Left renal cortex interstitium (tissue), 4 donors: ENCODE data around the gene MYRIP. TPM values are rescaled to one million over a fixed set of nuclear protein-coding genes. Genes with fewer than 3 reads are reported as not detected.
"Not testable (repeated sequence)": the region's sequence is repeated elsewhere in the genome, so short reads cannot be mapped to it uniquely, and the experiment has no call there.

Experiments
- DNase-seq, 4 donors: peaks; one replicate each; pipeline ENCODE4 v3.0.0-alpha.2; 2013; ENCODE audit warnings: low read depth in 4 of 4, low spot score in 2 of 4, missing footprints in 1 of 4
- polyA plus RNA-seq, 4 donors: library from polyadenylated mRNA; unstranded; fragments of 120-200 nt; gene quantifications; one replicate each; pipeline ENCODE4 v1.2.1, GENCODE V29; 2013; ENCODE audit not compliant: insufficient read length in 4 of 4

MYRIP gene
- polyA plus RNA-seq, 4 donors = 1.9 to 2.4 (median 1.9) TPM

- DNase-seq = no peak
Observed at GRCh38 chr3:40021338-40021737, 211.9 kb downstream of the MYRIP start.

- DNase-seq = no peak
Observed at GRCh38 chr3:40022297-40022827, 213.0 kb downstream of the MYRIP start.

DNA sequence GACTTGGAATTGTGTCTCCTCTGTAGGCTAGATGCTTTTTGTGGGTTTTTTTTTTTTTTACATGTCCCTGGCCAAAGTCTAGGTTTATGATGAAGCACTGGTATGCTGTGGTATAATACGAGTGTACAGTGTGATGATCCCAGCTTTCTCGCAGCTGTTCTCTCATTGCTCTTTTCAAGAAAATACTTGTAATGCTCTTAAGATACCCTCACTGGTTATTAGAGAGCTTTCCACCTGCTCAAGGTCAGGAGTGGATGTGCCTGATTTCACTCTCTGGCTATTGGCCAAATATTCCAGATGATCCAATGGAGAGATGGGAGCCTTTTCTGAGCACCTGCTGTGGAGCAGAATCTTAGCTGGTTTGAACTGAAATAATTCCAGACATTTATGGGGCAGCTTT is 215.1 kb downstream of the MYRIP start:
- DNase-seq = no peak

DNA sequence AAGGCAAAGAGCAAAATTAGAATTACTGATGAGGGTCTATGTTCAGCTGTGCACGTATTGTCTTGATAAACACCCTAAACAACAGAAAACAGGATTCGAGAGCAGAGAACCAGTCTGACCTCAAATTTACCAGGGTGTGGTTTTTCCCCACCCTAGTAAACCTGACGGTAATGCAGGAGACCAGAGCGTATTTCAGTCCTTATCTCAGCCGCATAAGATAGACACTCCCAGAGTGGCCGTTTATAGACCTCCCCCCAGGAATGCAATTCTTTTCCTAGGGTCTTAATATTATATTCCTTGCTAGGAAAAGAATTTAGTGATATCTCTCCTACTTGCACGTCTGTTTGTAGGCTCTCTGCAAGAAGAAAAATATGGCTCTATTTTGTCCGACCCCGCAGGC is 216.5 kb downstream of the MYRIP start:
- not testable (repeated sequence) for DNase-seq

DNA sequence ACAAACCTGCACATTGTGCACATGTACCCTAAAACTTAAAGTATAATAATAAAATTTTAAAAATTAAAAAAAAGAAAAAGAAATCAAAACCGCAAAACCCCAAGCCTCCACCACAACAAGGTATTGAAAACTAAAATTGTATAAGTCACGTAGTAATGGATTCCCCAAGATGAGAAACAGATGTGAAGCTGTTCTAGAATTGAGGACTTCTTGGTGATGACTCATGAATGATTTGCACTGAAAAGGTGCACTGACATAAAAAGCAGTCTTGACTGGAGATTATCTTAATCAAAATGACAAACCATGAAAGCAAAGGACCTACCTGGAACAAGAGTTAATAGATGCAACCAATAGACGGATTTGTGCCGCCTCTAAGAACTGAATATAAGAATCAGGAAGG is 225.8 kb downstream of the MYRIP start:
- DNase-seq = no peak

DNA sequence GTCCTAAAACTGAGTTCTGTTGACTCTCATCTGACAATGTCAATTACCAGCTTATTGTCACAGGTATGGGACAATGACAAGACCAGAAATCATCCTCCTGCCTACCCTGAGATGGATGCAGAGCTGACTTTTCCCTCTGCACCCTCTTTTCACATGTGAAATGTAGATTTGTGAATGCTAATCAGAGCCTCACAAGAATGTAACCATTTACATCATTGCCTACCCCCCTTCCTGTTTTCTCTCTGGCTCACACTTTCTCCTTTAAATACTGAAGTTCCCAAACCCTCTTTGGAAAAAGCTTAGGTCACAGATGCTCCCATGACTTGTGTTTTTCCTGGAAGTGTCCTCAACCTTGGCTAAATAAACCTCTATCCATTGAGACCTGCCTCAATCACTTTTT is 228.2 kb downstream of the MYRIP start:
- no peak for DNase-seq

- no peak for DNase-seq
Observed at GRCh38 chr3:40042752-40043443, 233.5 kb downstream of the MYRIP start.

DNA sequence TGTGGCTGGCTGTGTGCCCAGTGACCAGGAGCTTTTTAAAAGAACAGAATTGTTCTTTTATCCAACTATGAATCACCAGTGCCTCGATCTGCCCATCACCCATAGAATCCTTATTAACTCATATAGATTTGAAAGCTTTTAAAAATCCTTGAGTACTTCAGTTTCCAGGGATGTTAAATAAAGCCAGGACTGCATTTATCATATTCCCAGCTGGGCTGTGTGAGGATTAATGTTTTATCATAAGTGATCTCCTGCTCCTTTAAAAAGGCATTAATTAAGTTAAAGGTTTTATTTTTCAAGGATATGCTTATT is 234.0 kb downstream of the MYRIP start:
- no peak for DNase-seq

- no peak for DNase-seq
Observed at GRCh38 chr3:40044487-40044886, 235.1 kb downstream of the MYRIP start.

DNA sequence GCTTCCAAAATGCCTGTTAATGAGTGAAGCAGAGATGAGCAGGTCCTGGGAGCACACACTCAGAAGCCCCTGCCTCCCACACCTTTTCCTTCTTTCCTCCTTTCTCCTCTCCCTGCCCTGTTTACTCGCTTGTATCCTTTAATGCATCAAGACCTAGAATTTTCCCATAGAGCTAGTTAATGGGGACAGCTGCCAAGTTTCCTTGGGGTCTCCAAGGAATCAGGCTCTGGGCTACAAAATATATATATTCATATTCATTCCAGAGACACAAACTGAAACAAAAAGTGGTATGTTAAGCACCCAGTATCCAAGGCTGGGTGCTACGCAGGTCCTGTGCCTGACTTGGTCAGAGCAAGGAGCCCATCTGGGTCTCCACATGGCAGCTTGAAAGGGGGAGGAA is 235.6 kb downstream of the MYRIP start:
- DNase-seq = no peak

DNA sequence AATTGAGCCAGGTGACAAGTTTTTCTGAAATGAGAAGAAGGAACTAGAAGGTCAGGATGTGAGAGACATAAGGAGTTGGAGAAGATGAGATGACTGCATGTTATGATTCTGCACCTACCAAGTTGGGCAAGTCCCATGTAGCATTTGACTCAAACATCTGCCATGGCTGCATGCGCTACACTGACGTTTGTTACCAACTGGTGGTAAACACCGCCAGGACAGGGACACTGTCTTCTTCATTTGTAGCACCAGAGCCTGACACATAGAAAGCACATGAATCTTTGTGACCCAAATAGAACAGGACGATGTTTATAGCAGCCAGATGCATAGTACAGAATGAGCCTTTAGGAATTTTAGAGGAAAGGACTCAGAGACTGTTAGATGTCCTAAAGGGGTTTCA is 236.7 kb downstream of the MYRIP start:
- DNase-seq = no peak

- DNase-seq = no peak
Observed at GRCh38 chr3:40047406-40047805, 238.0 kb downstream of the MYRIP start.

GRCh38 chr3:40053663-40054062 is 244.3 kb downstream of the MYRIP start:
- DNase-seq = no peak

GRCh38 chr3:40054568-40055222 is 245.3 kb downstream of the MYRIP start:
- no peak for DNase-seq

GRCh38 chr3:40055361-40055760 is 246.0 kb downstream of the MYRIP start:
- no peak for DNase-seq

GRCh38 chr3:40055956-40056355 is 246.5 kb downstream of the MYRIP start:
- no peak for DNase-seq

DNA sequence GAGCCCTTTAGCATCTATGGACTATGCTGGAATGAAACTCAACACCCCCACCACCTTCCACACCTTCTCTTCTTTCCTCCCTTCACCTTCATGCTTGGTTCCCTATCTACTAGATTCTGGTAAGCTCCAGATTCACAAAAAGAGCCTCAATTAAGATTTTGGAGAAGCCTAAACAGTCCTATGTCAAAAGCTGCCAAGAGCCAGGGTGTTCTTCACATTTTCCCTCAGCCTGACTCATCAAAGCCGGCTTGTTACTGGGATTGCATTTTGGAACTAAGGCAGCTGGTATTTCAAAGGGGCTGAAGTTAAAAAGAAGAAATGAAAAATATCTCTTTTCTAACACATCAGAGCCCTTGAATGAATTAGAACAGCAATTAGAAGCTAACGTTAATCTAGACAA is 247.7 kb downstream of the MYRIP start:
- DNase-seq = no peak

GRCh38 chr3:40057786-40058185 is 248.4 kb downstream of the MYRIP start:
- DNase-seq = no peak

GRCh38 chr3:40068636-40069035 is 259.2 kb downstream of the MYRIP start:
- no peak for DNase-seq

DNA sequence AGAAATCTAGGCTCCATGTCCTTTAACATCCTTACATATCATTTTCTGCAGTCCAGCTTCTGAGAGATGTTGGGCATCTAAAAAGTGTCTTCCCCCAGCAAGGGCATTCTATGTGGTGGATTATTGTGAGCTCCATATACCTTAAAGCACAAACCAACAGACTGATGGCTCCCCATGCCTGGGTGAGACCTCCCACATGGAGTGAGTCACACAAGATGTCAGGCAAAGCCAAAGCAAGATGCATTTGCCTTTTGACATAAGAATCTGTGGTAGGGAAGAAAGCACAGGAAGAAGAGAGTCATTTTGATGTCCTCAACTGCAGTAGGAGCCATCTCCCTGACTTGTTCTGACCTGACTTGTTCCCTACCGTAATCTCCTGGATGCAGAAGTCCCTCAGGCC is 261.4 kb downstream of the MYRIP start:
- DNase-seq = no peak

DNA sequence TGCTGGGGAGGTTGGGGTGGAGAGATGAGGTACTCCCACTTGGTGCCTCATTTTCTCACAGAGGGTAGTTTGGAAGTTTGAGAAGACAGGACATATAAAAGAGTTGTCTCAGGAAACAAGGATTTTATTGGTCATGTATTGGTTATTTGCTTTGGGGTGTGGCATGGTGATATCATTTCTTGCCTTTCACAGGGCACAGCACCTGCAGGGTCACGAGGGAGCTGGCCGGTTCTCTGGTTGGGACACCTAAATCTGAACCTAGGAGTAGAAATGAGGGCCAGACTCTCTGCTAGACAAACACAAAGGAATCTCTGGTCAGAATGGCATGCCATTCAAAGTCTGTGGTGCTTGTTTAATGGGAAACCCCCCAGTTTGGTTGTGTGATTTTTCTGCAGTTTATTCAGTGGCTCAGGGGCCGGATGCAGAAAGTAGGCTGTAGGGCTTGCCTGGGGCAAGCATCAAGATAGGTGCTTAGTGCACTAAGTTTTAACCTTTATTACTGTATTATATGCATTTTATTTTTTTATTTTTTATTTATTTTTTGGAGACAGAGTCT is 262.4 kb downstream of the MYRIP start:
- DNase-seq = no peak

DNA sequence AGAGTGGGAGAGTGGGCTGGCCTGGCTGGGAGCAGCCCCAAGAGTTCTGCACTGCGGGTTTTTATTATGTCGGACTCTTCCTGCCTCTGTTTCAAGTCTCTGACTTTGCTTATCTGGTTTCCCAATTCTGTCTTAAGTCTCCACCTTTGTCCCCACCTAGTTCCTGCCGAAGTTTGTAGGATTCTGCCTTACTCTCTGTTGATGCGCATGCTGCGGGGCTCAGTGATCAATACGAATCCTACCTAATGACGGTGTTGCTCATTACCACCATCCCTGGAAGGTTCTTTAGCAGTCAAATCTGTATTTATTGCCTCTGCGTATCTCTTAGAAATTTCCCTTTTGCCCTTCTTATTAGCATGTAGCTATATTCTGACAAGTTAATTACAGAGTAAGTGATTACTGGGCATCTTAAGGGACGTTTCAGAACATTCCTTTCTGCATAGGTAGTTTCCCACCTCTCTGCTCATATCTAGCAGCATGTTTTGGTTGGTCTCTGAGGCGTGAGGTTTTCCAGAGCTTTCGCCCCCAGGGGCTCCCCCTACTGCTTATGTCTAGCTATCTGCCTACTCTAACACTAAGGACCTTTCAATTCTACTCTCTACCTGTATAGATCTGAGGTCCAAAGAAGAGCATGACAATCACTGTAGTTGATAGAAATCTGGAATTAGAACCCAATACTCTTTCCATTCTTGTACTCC is 264.1 kb downstream of the MYRIP start:
- DNase-seq = no peak
